Measurements from ENCODE around the gene PI4K2A. TPM values are rescaled to one million over a fixed set of nuclear protein-coding genes. Genes with fewer than 3 reads are reported as not detected.

The PI4K2A gene
- total and polyA plus RNA-seq, 2 donors (not counting 1 experiment from before 2014, with no cell fraction given) = 7.9 to 17.7 TPM

DNA sequence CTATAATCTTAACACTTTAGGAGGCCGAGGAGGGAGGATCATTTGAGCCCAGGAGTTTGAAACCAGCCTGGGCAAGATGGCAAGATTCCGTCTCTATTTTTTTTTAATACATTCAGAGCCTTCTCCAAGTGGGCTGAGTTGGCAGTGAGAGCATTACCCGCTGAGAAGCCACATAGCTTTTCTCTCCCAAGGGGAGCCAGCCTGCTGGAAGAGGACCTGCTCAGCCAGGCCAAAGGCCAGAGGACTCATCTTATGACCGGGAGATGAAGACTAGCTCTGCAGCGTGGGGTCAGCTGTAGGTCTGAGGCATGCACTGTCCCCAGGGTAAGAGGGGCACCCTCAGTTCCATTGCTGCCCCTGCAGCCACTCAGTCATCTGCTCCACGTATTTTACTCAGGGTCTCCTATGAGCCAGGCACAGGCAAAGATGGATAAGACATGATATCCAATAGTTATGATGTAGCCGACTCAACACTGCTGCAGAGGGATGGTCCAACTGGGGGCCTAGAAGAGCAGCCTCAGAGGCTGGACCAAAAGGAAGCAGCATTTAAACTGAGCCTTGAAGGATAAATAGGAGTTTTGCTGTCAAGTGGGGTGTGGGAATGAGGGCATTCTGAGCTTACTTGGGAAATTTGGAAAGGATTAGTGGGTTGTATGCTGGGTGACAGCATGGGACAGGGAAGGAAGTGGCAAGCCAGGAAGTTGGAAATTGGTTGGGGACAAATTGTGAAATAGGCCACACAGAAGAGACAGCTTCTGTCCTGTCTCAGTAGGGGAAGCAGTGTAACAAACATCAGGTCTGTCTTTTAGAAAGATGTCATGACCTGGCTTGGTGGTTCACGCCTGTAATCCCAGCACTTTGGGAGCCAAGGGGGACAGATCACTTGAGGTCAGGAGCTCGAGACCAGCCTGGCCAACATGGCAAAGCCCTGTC, 71.4 kb downstream of the PI4K2A start:
- Mint-ChIP-seq H3K4me3 (peak overlapping the region; percentile 64), H3K4me1 (peaks cover 20% of the 10 kb centered on the region), H3K27ac (peak overlapping the region; percentile 51), H3K9me3 (ENCODE audit: insufficient read depth) (no peaks in the 10 kb centered on the region), H3K27me3 (peaks cover 34% of the 10 kb centered on the region)
- ChIA-PET POLR2A (interaction anchor here (0.7 kb wide), 1 partner anchor 12 kb away, joined by 11 read pairs; no protein-coding TSS in a partner anchor), CTCF (interaction anchor here (0.6 to 4.7 kb wide), 8 partner anchors 10 to 37 kb away, joined by 3 to 21 read pairs (median 4); partner anchors contain the start of genes AVPI1 and ZFYVE27)
- 96% methylated on average over 5 of the region's 9 CpGs for WGBS (ENCODE audit: insufficient coverage)
- TF ChIP-seq, protein P1, sequence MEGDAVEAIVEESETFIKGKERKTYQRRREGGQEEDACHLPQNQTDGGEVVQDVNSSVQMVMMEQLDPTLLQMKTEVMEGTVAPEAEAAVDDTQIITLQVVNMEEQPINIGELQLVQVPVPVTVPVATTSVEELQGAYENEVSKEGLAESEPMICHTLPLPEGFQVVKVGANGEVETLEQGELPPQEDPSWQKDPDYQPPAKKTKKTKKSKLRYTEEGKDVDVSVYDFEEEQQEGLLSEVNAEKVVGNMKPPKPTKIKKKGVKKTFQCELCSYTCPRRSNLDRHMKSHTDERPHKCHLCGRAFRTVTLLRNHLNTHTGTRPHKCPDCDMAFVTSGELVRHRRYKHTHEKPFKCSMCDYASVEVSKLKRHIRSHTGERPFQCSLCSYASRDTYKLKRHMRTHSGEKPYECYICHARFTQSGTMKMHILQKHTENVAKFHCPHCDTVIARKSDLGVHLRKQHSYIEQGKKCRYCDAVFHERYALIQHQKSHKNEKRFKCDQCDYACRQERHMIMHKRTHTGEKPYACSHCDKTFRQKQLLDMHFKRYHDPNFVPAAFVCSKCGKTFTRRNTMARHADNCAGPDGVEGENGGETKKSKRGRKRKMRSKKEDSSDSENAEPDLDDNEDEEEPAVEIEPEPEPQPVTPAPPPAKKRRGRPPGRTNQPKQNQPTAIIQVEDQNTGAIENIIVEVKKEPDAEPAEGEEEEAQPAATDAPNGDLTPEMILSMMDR (IDR thresholded peaks at IDR 0.05) = no peak
- no peak for TF ChIP-seq EZH2 (IDR thresholded peaks at IDR 0.05; ENCODE audit: borderline replicate concordance, insufficient read depth, low read depth, low read length, poor library complexity, severe bottlenecking)
- H3K9ac ChIP-seq (ENCODE audit: low read length) = no peak overlapping the region
- H3K4me3 ChIP-seq (ENCODE audit: control extremely low read depth in 1 of 5, extremely low read depth in 1 of 5, insufficient read depth in 1 of 5, low read depth in 2 of 5, low read length in 4 of 5) = no peak overlapping the region
- H3K36me3 ChIP-seq (replicated peaks in 1 of 2; ENCODE audit: control extremely low read depth in 1 of 2, control insufficient read depth in 1 of 2, extremely low read depth in 1 of 2, insufficient read depth in 2 of 2, low read length in 1 of 2) = no peaks in the 10 kb centered on the region
- H4K20me1 ChIP-seq (ENCODE audit: control insufficient read depth, insufficient read depth, low read length, poor library complexity, severe bottlenecking) = no peaks in the 10 kb centered on the region
- H3K27me3 ChIP-seq (replicated peaks in 1 of 4; ENCODE audit: control extremely low read depth in 1 of 4, control insufficient read depth in 3 of 4, insufficient read depth in 4 of 4, low read length in 3 of 4) = peaks cover 0 to 45% (median 18%) of the 10 kb centered on the region in 4 experiments
- peaks cover 12 to 18% of the 10 kb centered on the region in 2 donors for H3K4me1 ChIP-seq (ENCODE audit: control insufficient read depth in 2 of 2, insufficient read depth in 2 of 2, low read length in 2 of 2)
- ATAC-seq (ENCODE audit: low read depth) (no peak), DNase-seq (no peak)
- no peaks in the 10 kb centered on the region for H3K9me3 ChIP-seq (ENCODE audit: control extremely low read depth in 1 of 3, control insufficient read depth in 2 of 3, insufficient read depth in 1 of 3, low read length in 2 of 3)
- no peak overlapping the region for H3K4me2 ChIP-seq (replicated peaks; ENCODE audit: low read depth, low read length, poor library complexity, severe bottlenecking)
- intact Hi-C loops (cut with micrococcal nuclease) = no loop called here
- no peak overlapping the region for H3K27ac ChIP-seq (ENCODE audit: low read length in 2 of 2)
- no peak overlapping the region for H2AFZ ChIP-seq (ENCODE audit: insufficient read depth, low read depth, low read length, poor library complexity, severe bottlenecking)
- H3K79me2 ChIP-seq (ENCODE audit: control insufficient read depth, insufficient read depth, low read length) = no peaks in the 10 kb centered on the region

All from B cell (primary cell).